Measurements from ENCODE around the gene TENT5C. TPM values are rescaled to one million over a fixed set of nuclear protein-coding genes. Genes with fewer than 3 reads are reported as not detected.

Gene TENT5C
- total RNA-seq, 4 donors from 2014 or later = 1.9 to 4.3 (median 2.8) TPM

DNA sequence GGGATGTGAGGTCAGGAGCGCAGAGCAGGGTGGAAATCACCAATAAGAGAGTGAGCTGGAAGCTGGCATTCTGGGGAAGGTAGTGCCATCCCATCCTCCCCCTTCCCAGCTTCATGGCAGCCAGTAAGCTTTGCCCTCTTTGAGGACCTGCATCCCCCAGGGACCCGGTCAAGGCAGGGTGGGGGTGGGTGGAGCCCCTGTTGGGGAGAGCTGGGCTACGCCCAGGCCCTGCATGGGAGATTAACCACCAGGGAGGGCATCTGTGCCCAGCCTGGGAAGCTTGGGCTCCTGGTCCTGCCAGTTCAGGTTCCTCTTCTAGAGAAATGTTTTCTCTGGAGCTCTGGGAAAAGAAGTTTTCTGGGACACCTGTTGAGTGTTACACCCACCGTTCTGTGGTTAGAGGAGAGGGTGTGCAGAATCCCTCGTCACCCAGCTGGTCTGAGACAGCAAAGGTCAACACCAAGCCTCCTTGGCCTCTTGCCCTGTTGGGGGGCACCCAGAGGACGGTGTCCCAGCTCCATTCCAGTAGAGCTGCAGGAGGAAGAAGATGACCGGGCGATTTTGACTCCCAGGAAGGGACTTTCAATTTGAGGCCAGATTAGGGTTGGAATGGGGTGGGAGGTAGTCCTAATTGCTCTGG lies 30.1 kb upstream of the TENT5C start:
- WGBS, 2 donors = 94% methylated on average over 8 of the region's 8 CpGs
- intact Hi-C loops (cut with DNase I; ENCODE audit: low total_unique reads) = no loop called here
- DNase-seq (ENCODE audit: low spot score in 2 of 2) = peak in 1 of 2 donors; percentile 45
- no peak overlapping the region for H3K4me3 ChIP-seq (ENCODE audit: low read depth, poor library complexity, severe bottlenecking)
- TF ChIP-seq POLR2A (IDR thresholded peaks at IDR 0.05) (no peak), CTCF (IDR thresholded peaks at IDR 0.05) (no peak)

- intact Hi-C loops (cut with DNase I; ENCODE audit: low total_unique reads) = no loop called here
- TF ChIP-seq POLR2A (IDR thresholded peaks at IDR 0.05) = no peak
- no peak for TF ChIP-seq CTCF (IDR thresholded peaks at IDR 0.05)
- 93 to 94% methylated on average over 3 of the region's 3 CpGs for WGBS, 2 donors
- DNase-seq (ENCODE audit: low spot score in 2 of 2) = peak in 1 of 2 donors; percentile 50
- no peak overlapping the region for H3K4me3 ChIP-seq (ENCODE audit: low read depth, poor library complexity, severe bottlenecking)
Measured at GRCh38 chr1:117576236-117576635, 29.6 kb upstream of the TENT5C start.

DNA sequence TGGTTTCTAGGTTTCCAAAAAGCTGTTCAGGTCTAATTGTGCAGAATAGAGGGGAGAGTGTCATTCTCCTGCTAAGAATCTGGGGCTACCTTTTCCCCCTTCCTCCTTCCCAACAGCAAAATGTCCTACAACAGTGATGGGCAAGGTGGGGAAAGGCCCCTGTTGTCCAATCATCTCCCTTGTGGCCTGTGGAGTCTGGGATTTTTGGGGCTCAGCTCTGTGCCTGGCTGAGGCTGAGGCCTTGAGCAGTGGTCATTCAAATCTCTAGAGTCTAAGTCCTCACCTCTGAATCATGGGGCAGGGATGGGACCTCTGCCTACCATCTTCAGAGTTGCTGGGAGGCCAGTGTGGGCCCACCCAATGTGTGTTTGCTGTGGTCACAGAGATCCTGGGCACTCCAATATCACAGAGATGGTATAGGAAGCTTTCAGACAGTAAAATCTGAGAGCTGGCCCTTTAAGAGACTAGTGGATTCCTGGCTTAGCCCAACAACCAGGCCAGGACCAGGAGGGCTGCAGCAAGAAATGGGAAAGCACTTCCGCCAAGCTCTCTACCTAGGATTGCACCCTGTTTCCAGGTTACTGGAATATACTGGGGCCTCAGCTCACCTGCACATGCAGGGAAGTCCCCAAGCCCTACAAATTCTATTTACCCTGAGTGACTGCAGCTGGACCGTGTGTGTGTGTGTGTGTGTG lies 28.5 kb upstream of the TENT5C start:
- WGBS, 2 donors = 80 to 83% methylated on average over 2 of the region's 2 CpGs
- peak in 1 of 2 donors; percentile 45 for DNase-seq (ENCODE audit: low spot score in 2 of 2)
- intact Hi-C loops (cut with DNase I; ENCODE audit: low total_unique reads) = no loop called here
- H3K4me3 ChIP-seq (ENCODE audit: low read depth, poor library complexity, severe bottlenecking) = no peak overlapping the region
- TF ChIP-seq POLR2A (IDR thresholded peaks at IDR 0.05) = no peak
- no peak for TF ChIP-seq CTCF (IDR thresholded peaks at IDR 0.05)

DNA sequence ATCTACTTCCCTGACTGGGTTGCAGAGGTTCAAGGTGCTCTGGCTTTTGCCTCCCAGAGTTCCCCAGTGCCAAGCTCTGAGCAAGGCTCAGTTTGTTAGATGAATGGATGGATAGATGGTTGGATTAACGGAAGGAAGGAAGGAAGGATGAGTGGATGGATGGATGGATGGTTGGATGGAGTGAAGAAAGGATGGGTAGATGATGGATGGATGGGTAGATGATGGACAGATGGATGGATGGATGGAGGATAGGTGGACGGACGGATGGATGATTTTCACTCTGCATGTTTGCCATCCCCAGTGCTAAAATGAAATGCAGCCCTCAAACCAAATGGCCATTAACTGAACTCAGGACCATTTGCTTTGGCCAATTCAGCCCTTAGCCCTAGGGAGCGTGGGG lies 27.4 kb upstream of the TENT5C start:
- intact Hi-C loops (cut with DNase I; ENCODE audit: low total_unique reads) = no loop called here
- WGBS, 2 donors = 95% methylated on average over 4 of the region's 4 CpGs
- TF ChIP-seq CTCF (IDR thresholded peaks at IDR 0.05) = no peak
- TF ChIP-seq POLR2A (IDR thresholded peaks at IDR 0.05) = no peak
- DNase-seq (ENCODE audit: low spot score in 2 of 2) = no peak
- H3K4me3 ChIP-seq (ENCODE audit: low read depth, poor library complexity, severe bottlenecking) = no peak overlapping the region

DNA sequence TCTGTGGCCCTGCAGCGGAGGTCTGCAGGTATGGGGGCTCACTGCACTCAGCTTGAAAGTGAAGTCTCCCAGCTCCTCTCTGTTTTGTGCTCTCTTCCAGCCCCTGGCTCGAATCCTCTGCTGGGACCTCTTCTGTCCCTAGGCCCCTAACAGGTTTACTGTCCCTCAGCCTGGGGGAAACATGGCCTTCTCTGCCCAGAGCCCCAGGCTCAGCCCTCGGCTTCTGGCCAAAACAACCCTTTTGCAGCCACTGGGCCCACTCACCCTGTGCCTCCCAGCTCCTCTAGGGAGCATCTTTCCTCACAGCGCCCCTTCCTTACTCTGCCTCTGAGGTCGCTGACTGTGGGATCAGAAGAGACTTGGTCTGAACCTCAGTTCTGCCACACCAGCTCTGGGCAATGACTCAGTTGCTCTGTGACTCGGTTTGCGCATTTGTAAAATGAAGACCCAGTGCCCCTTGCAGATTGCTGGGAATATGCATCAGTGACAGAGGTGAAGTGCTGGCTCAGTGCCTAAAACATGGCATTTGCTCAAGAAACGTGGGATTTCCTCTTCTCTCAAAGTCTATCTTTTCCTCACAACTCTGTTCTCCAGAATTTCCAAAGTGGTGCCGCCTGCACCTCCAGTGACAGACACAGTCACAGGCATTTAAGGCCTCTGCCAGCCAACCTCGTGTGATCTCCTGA lies 26.5 kb upstream of the TENT5C start:
- peak in 1 of 2 donors; percentile 70 for DNase-seq (ENCODE audit: low spot score in 2 of 2)

More for the DNA sequence above, 26.5 kb upstream of the TENT5C start:
- TF ChIP-seq CTCF (IDR thresholded peaks at IDR 0.05) = no peak
- TF ChIP-seq POLR2A (IDR thresholded peaks at IDR 0.05) = no peak
- intact Hi-C loops (cut with DNase I; ENCODE audit: low total_unique reads) = no loop called here
- 84 to 90% methylated on average over 10 of the region's 10 CpGs for WGBS, 2 donors
- H3K4me3 ChIP-seq (ENCODE audit: low read depth, poor library complexity, severe bottlenecking) = no peak overlapping the region
